ENCODE data around the gene EVC2. TPM values are rescaled to one million over a fixed set of nuclear protein-coding genes. Genes with fewer than 3 reads are reported as not detected.

Gene EVC2
- total RNA-seq, 1 experiment from 2014 or later: 6.0 TPM

DNA sequence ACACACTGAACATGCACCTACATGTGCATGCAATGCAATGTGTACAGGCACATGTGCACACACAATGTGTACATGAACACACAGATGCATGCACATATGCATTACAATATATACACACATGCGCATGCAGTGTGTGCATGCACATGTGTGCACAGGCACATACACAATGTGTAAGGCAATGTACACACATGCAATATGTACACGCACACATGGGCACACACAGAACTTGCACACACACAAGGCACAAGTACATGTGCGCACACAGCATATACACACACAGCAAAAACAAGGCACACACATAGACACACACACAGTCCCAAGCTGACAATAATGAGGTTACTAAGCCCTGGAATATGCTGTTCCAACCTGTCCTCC, 76.3 kb downstream of the EVC2 start:
- H3K27ac ChIP-seq (ENCODE audit: low read depth, low read length, poor library complexity, severe bottlenecking): no peak overlapping the region
- no peak overlapping the region for H3K4me3 ChIP-seq (ENCODE audit: low read depth, low read length, poor library complexity, severe bottlenecking)
- BruUV-seq (replicated peaks): no TSS peak
- DNase-seq (ENCODE audit: low spot score): no peak
- H3K9me3 ChIP-seq (ENCODE audit: low read depth, low read length, poor library complexity, severe bottlenecking): no peaks in the 10 kb centered on the region
- ChIA-PET CTCF (no interaction called here), POLR2A (ENCODE audit: low non-redundant PET) (no interaction called here)
- no peaks in the 10 kb centered on the region for H3K27me3 ChIP-seq (replicated peaks; ENCODE audit: insufficient read depth, low read depth, low read length, poor library complexity)
- no peaks in the 10 kb centered on the region for H3K36me3 ChIP-seq (ENCODE audit: insufficient read depth, low read length, poor library complexity, severe bottlenecking)
- no peaks in the 10 kb centered on the region for H3K4me1 ChIP-seq (ENCODE audit: insufficient read depth, low read length, poor library complexity, severe bottlenecking)
- intact Hi-C loops (cut with micrococcal nuclease; ENCODE audit: unreplicated experiment): no loop called here
- no peak for TF ChIP-seq EZH2 (IDR thresholded peaks at IDR 0.05; ENCODE audit: borderline replicate concordance, low read depth, low read length, poor library complexity, severe bottlenecking)
- TF ChIP-seq, protein P1, sequence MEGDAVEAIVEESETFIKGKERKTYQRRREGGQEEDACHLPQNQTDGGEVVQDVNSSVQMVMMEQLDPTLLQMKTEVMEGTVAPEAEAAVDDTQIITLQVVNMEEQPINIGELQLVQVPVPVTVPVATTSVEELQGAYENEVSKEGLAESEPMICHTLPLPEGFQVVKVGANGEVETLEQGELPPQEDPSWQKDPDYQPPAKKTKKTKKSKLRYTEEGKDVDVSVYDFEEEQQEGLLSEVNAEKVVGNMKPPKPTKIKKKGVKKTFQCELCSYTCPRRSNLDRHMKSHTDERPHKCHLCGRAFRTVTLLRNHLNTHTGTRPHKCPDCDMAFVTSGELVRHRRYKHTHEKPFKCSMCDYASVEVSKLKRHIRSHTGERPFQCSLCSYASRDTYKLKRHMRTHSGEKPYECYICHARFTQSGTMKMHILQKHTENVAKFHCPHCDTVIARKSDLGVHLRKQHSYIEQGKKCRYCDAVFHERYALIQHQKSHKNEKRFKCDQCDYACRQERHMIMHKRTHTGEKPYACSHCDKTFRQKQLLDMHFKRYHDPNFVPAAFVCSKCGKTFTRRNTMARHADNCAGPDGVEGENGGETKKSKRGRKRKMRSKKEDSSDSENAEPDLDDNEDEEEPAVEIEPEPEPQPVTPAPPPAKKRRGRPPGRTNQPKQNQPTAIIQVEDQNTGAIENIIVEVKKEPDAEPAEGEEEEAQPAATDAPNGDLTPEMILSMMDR (conservative IDR thresholded peaks at IDR 0.05; ENCODE audit: low read depth, low read length): no peak

DNA sequence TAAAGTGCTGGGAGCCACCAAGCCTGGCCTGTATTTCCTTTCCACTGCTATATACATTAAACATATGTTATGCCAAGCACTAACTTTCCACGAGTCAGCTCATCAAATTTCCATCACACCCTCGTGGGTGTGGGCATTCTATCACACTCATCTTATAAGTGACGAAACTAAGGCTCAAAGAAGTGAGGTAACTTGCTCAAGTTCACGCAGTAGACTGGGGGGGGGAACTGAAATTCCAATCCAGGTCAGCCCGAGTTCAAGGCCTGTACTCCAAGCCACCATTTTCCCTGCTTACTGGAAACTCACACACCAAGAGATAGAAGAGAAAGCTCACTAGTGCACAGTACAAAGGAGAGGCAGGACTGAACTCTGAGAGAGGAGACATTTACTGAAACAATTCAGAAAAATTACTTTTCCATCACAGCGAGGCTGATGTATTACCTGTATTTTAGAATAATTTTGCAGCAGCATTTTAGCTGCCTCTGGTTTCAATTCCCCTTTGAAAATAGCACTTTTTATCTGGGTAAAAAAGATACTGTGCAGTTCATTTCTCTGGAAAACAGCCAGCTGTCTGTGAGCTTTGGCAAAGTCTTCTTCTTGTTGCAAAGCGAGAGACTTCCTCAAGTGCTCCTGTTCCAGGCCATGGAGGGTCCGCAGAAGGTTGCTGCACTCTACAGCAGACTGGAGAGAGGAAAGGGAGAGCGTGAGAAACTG, 76.8 kb downstream of the EVC2 start:
- ChIA-PET CTCF (no interaction called here), POLR2A (ENCODE audit: low non-redundant PET) (no interaction called here)
- no peaks in the 10 kb centered on the region for H3K9me3 ChIP-seq (ENCODE audit: low read depth, low read length, poor library complexity, severe bottlenecking)
- no peak overlapping the region for H3K27ac ChIP-seq (ENCODE audit: low read depth, low read length, poor library complexity, severe bottlenecking)
- H3K4me1 ChIP-seq (ENCODE audit: insufficient read depth, low read length, poor library complexity, severe bottlenecking): no peaks in the 10 kb centered on the region
- no peak for DNase-seq (ENCODE audit: low spot score)
- H3K36me3 ChIP-seq (ENCODE audit: insufficient read depth, low read length, poor library complexity, severe bottlenecking): no peaks in the 10 kb centered on the region
- BruUV-seq (replicated peaks): no TSS peak
- H3K27me3 ChIP-seq (replicated peaks; ENCODE audit: insufficient read depth, low read depth, low read length, poor library complexity): no peaks in the 10 kb centered on the region
- H3K4me3 ChIP-seq (ENCODE audit: low read depth, low read length, poor library complexity, severe bottlenecking): no peak overlapping the region
- TF ChIP-seq, protein P1 (conservative IDR thresholded peaks at IDR 0.05; ENCODE audit: low read depth, low read length): no peak
- no peak for TF ChIP-seq EZH2 (IDR thresholded peaks at IDR 0.05; ENCODE audit: borderline replicate concordance, low read depth, low read length, poor library complexity, severe bottlenecking)
- intact Hi-C loops (cut with micrococcal nuclease; ENCODE audit: unreplicated experiment): no loop called here

DNA sequence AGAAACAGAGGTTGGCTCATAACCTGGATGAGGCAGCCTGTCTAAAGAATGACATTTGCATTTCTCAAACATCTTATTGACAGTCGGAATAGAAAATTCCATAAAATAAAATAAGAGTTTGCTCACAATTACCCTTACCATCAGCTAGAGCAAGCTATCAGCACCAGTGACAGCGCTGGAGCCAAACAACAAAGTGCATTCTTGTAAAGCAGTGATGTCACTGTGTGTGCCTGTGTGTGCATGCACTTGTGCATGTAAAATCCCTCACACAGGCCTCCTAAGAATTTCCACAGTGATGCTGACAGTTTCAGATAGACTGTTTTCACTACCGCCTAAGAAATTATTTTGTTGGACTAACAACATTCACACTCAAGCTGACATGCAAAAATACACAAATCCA, 77.6 kb downstream of the EVC2 start:
- no peak for DNase-seq (ENCODE audit: low spot score)
- no peaks in the 10 kb centered on the region for H3K4me1 ChIP-seq (ENCODE audit: insufficient read depth, low read length, poor library complexity, severe bottlenecking)

More for the DNA sequence above, 77.6 kb downstream of the EVC2 start:
- no peak overlapping the region for H3K27ac ChIP-seq (ENCODE audit: low read depth, low read length, poor library complexity, severe bottlenecking)
- TF ChIP-seq, protein P1 (conservative IDR thresholded peaks at IDR 0.05; ENCODE audit: low read depth, low read length): no peak
- TF ChIP-seq EZH2 (IDR thresholded peaks at IDR 0.05; ENCODE audit: borderline replicate concordance, low read depth, low read length, poor library complexity, severe bottlenecking): no peak
- H3K27me3 ChIP-seq (replicated peaks; ENCODE audit: insufficient read depth, low read depth, low read length, poor library complexity): no peaks in the 10 kb centered on the region
- POLR2A ChIA-PET (ENCODE audit: low non-redundant PET): no interaction called here
- H3K36me3 ChIP-seq (ENCODE audit: insufficient read depth, low read length, poor library complexity, severe bottlenecking): no peaks in the 10 kb centered on the region
- no peaks in the 10 kb centered on the region for H3K9me3 ChIP-seq (ENCODE audit: low read depth, low read length, poor library complexity, severe bottlenecking)
- no peak overlapping the region for H3K4me3 ChIP-seq (ENCODE audit: low read depth, low read length, poor library complexity, severe bottlenecking)
- BruUV-seq (replicated peaks): no TSS peak
- intact Hi-C loops (cut with micrococcal nuclease; ENCODE audit: unreplicated experiment): no loop called here
- CTCF ChIA-PET: no interaction called here
